Lower lobe of right lung (tissue), 2 donors: ENCODE measurements around the gene SPATA16. TPM values are rescaled to one million over a fixed set of nuclear protein-coding genes. Genes with fewer than 3 reads are reported as not detected.

Experiments used
- ATAC-seq, 2 donors: fragments of 200-7000 bp; cut with Tn5 transposase; one replicate each; pipeline ENCODE4 v1.9.1; 2020 to 2022; ENCODE audit warnings: mild to moderate bottlenecking in 2 of 2, moderate library complexity in 2 of 2
- DNase-seq: peaks from one replicate; pipeline ENCODE4 v3.0.0-alpha.2; 2020
- H3K27ac ChIP-seq: fragments of 200-600 bp; one replicate; pipeline ENCODE4 v1.8.0; 2022
- H3K27me3 ChIP-seq: fragments of 200-600 bp; one replicate; pipeline ENCODE4 v1.8.0; 2022; ENCODE audit warnings: low read depth
- H3K36me3 ChIP-seq: fragments of 200-600 bp; one replicate; pipeline ENCODE4 v1.8.0; 2022; ENCODE audit warnings: mild to moderate bottlenecking
- H3K4me1 ChIP-seq: fragments of 200-600 bp; one replicate; pipeline ENCODE4 v1.8.0; 2022
- H3K4me3 ChIP-seq: fragments of 200-600 bp; one replicate; pipeline ENCODE4 v1.8.0; 2022; ENCODE audit warnings: mild to moderate bottlenecking
- H3K9me3 ChIP-seq: fragments of 200-600 bp; one replicate; pipeline ENCODE4 v1.8.0; 2022
- CTCF ChIP-seq: fragments of 200-600 bp; IDR thresholded peaks from one replicate; pipeline ENCODE4 v1.8.0; 2022; ENCODE audit warnings: antibody characterized with exemption, mild to moderate bottlenecking
- intact Hi-C: fragments of 100-400 bp; cut with DNase I; formaldehyde crosslinking; loops from one replicate; pipeline ENCODE4 v1.11.0; 2022
- total RNA-seq: library from RNA; stranded (reverse); fragmentation: NEBNext Ultra II Directional; extraction: Animal tissue kit (Norgen Biotek cat#: 25700); gene quantifications from one replicate; pipeline ENCODE4 v1.2.1, GENCODE V29; 2021
- donor health status: DM: no; HTN: yes; CAD: no; lungs with severe emphysema.

SPATA16 gene
- total RNA-seq, 1 donor from 2014 or later, result not detected

GRCh38 chr3:172991424-172991996 lies 149.5 kb downstream of the SPATA16 start:
- ATAC-seq (no peak), DNase-seq (no peak)
- Histone ChIP-seq H3K4me3 (no peak overlapping the region), H3K36me3 (no peaks in the 10 kb centered on the region), H3K27me3 (no peaks in the 10 kb centered on the region), H3K27ac (no peak overlapping the region), H3K9me3 (no peaks in the 10 kb centered on the region), H3K4me1 (no peaks in the 10 kb centered on the region)
- intact Hi-C loops, result no loop called here
- TF ChIP-seq CTCF, result no peak

- Histone ChIP-seq H3K27me3 (no peaks in the 10 kb centered on the region), H3K36me3 (no peaks in the 10 kb centered on the region), H3K27ac (no peak overlapping the region), H3K4me1 (no peaks in the 10 kb centered on the region), H3K4me3 (no peak overlapping the region), H3K9me3 (no peaks in the 10 kb centered on the region)
- DNase-seq (no peak), ATAC-seq (no peak)
- intact Hi-C loops, result no loop called here
- no peak for TF ChIP-seq CTCF
Measured at GRCh38 chr3:172989373-172989772, 151.7 kb downstream of the SPATA16 start.

- H3K27ac ChIP-seq, result no peak overlapping the region
- no peaks in the 10 kb centered on the region for H3K9me3 ChIP-seq
- no peaks in the 10 kb centered on the region for H3K4me1 ChIP-seq
- ATAC-seq (no peak), DNase-seq (no peak)
- no peak for TF ChIP-seq CTCF
- no peak overlapping the region for H3K4me3 ChIP-seq
- H3K36me3 ChIP-seq, result no peaks in the 10 kb centered on the region
- intact Hi-C loops, result no loop called here
- H3K27me3 ChIP-seq, result no peaks in the 10 kb centered on the region
Measured at GRCh38 chr3:172987273-172987672, 153.8 kb downstream of the SPATA16 start.

GRCh38 chr3:172984914-172985313 lies 156.1 kb downstream of the SPATA16 start:
- intact Hi-C loops, result no loop called here
- ATAC-seq, result no peak
- Histone ChIP-seq H3K36me3 (no peaks in the 10 kb centered on the region), H3K4me3 (no peak overlapping the region), H3K9me3 (no peaks in the 10 kb centered on the region), H3K4me1 (no peaks in the 10 kb centered on the region), H3K27me3 (no peaks in the 10 kb centered on the region), H3K27ac (no peak overlapping the region)
- TF ChIP-seq CTCF, result no peak
- no peak for DNase-seq

- Histone ChIP-seq H3K27me3 (no peaks in the 10 kb centered on the region), H3K4me1 (no peaks in the 10 kb centered on the region), H3K9me3 (no peaks in the 10 kb centered on the region), H3K36me3 (no peaks in the 10 kb centered on the region), H3K4me3 (no peak overlapping the region), H3K27ac (no peak overlapping the region)
- ATAC-seq (no peak), DNase-seq (no peak)
- intact Hi-C loops, result no loop called here
- TF ChIP-seq CTCF, result no peak
Measured at GRCh38 chr3:172982736-172983364, 158.2 kb downstream of the SPATA16 start.
